Calu3 (cell line): ENCODE results near the gene FCN1. TPM values are rescaled to one million over a fixed set of nuclear protein-coding genes. Genes with fewer than 3 reads are reported as not detected.

Experiments used
- BruUV-seq: library from RNA; stranded (reverse); fragments of 400-500 nt; replicated peaks from 2 replicates; lab custom pipeline; 2021; lab: Mats Ljungman, UMichigan
- CTCF ChIA-PET: fragments of 300-600 bp; sonication (Branson Sonifier 250); formaldehyde crosslinking; loops from one replicate; lab custom pipeline; 2022; ENCODE audit warnings: antibody characterized with exemption; lab: Charles Lee
- DNase-seq: peaks from one replicate; pipeline ENCODE4 v3.0.0; 2022
- H3K27ac Mint-ChIP-seq: one replicate; pipeline ENCODE4 v1.8.0; 2022; ENCODE audit warnings: mixed read lengths; ENCODE audit not compliant: unreplicated experiment
- H3K27me3 Mint-ChIP-seq: one replicate; pipeline ENCODE4 v1.8.0; 2022; ENCODE audit warnings: mixed read lengths; ENCODE audit not compliant: unreplicated experiment
- H3K36me3 Mint-ChIP-seq: one replicate; pipeline ENCODE4 v1.8.0; 2022; ENCODE audit warnings: mild to moderate bottlenecking, moderate library complexity, mixed read lengths; ENCODE audit not compliant: insufficient read depth, unreplicated experiment
- H3K4me1 Mint-ChIP-seq: one replicate; pipeline ENCODE4 v1.8.0; 2022; ENCODE audit warnings: mild to moderate bottlenecking, low read depth, mixed read lengths; ENCODE audit not compliant: unreplicated experiment
- H3K4me3 Mint-ChIP-seq: one replicate; pipeline ENCODE4 v1.8.0; 2022; ENCODE audit warnings: mild to moderate bottlenecking, low read depth, moderate library complexity, mixed read lengths; ENCODE audit not compliant: unreplicated experiment
- H3K9me3 Mint-ChIP-seq: one replicate; pipeline ENCODE4 v1.8.0; 2022; ENCODE audit warnings: low read depth, mixed read lengths; ENCODE audit not compliant: unreplicated experiment
- CTCF ChIP-seq: fragments of 200-600 bp; IDR thresholded peaks from one replicate; pipeline ENCODE4 v1.8.0; 2022; ENCODE audit warnings: antibody characterized with exemption; ENCODE audit not compliant: unreplicated experiment
- intact Hi-C: fragments of 100-400 bp; cut with micrococcal nuclease; formaldehyde crosslinking; loops from one replicate; pipeline ENCODE4 v1.10.0; 2022; ENCODE audit not compliant: unreplicated experiment
- total RNA-seq: library from RNA; stranded (reverse); gene quantifications from 2 replicates; pipeline ENCODE4 v1.2.3, GENCODE V29; 2022

Gene FCN1
- total RNA-seq, 1 experiment from 2014 or later, result not detected

GRCh38 chr9:134965411-134965810 lies 47.7 kb upstream of the FCN1 start:
- DNase-seq, result no peak
- Mint-ChIP-seq H3K4me1 (no peaks in the 10 kb centered on the region), H3K9me3 (peaks cover 4% of the 10 kb centered on the region), H3K27me3 (no peaks in the 10 kb centered on the region), H3K4me3 (no peak overlapping the region), H3K27ac (no peak overlapping the region), H3K36me3 (no peaks in the 10 kb centered on the region)
- TF ChIP-seq CTCF, result no peak
- intact Hi-C loops, result no loop called here
- CTCF ChIA-PET, result no interaction called here
- no TSS peak for BruUV-seq

- DNase-seq, result no peak
- BruUV-seq, result no TSS peak
These were observed 46.8 kb upstream of the FCN1 start for GRCh38 chr9:134964271-134965055.

GRCh38 chr9:134963546-134963945 lies 45.8 kb upstream of the FCN1 start:
- intact Hi-C loops, result no loop called here
- Mint-ChIP-seq H3K27ac (no peak overlapping the region), H3K36me3 (no peaks in the 10 kb centered on the region), H3K4me1 (no peaks in the 10 kb centered on the region), H3K27me3 (no peaks in the 10 kb centered on the region), H3K4me3 (no peak overlapping the region), H3K9me3 (peaks cover 4% of the 10 kb centered on the region)
- no peak for TF ChIP-seq CTCF
- CTCF ChIA-PET, result no interaction called here
- no peak for DNase-seq
- no TSS peak for BruUV-seq

More at GRCh38 chr9:134964271-134965055, 46.8 kb upstream of the FCN1 start:
- CTCF ChIA-PET, result no interaction called here
- no peak overlapping the region for H3K4me3 Mint-ChIP-seq
- no peak overlapping the region for H3K27ac Mint-ChIP-seq
- H3K36me3 Mint-ChIP-seq, result no peaks in the 10 kb centered on the region
- H3K4me1 Mint-ChIP-seq, result no peaks in the 10 kb centered on the region
- TF ChIP-seq CTCF, result no peak
- H3K9me3 Mint-ChIP-seq, result peaks cover 4% of the 10 kb centered on the region
- intact Hi-C loops, result no loop called here
- no peaks in the 10 kb centered on the region for H3K27me3 Mint-ChIP-seq

- TF ChIP-seq CTCF, result no peak
- intact Hi-C loops, result no loop called here
- Mint-ChIP-seq H3K4me3 (no peak overlapping the region), H3K36me3 (no peaks in the 10 kb centered on the region), H3K27ac (no peak overlapping the region), H3K27me3 (no peaks in the 10 kb centered on the region), H3K4me1 (no peaks in the 10 kb centered on the region), H3K9me3 (peaks cover 4% of the 10 kb centered on the region)
- no TSS peak for BruUV-seq
- CTCF ChIA-PET, result no interaction called here
- DNase-seq, result no peak
These were observed 45.3 kb upstream of the FCN1 start for GRCh38 chr9:134962973-134963364.
